GM20000 (cell line): ENCODE results near the gene COL26A1.

Experiments
- DNase-seq: peaks from one replicate; pipeline ENCODE4 v3.0.0; 2012; ENCODE audit warnings: low spot score
- CTCF ChIP-seq: IDR thresholded peaks from 2 replicates; pipeline ENCODE4 v1.5.1; 2012; ENCODE audit warnings: mild to moderate bottlenecking, control low read depth; ENCODE audit errors: extremely low read depth, missing control alignments

The COL26A1 gene

GRCh38 chr7:101363734-101364374 lies 1.2 kb downstream of the COL26A1 start:
- DNase-seq: peak; percentile 93
- TF ChIP-seq CTCF: peak; percentile 38

- TF ChIP-seq CTCF: no peak
- no peak for DNase-seq
Observed at GRCh38 chr7:101365956-101366355, 3.3 kb downstream of the COL26A1 start.

- no peak for TF ChIP-seq CTCF
- no peak for DNase-seq
Observed at GRCh38 chr7:101367676-101368075, 5.0 kb downstream of the COL26A1 start.

GRCh38 chr7:101368422-101369165 lies 5.9 kb downstream of the COL26A1 start:
- no peak for TF ChIP-seq CTCF
- DNase-seq: no peak

- no peak for TF ChIP-seq CTCF
- no peak for DNase-seq
Observed at GRCh38 chr7:101370836-101371235, 8.2 kb downstream of the COL26A1 start.

- no peak for TF ChIP-seq CTCF
- DNase-seq: no peak
Observed at GRCh38 chr7:101373812-101374614, 11.3 kb downstream of the COL26A1 start.

GRCh38 chr7:101374990-101375389 lies 12.3 kb downstream of the COL26A1 start:
- no peak for TF ChIP-seq CTCF
- no peak for DNase-seq
